UCSD-AML1 (cell line): Measurements from ENCODE around the gene ADCYAP1R1.

Source experiments
- DNase-seq: peaks from one replicate; lab custom pipeline; 2025; ENCODE audit not compliant: unreplicated experiment; lab: John Stamatoyannopoulos, UW

ADCYAP1R1 gene

GRCh38 chr7:31036924-31037323 is 15.2 kb upstream of the ADCYAP1R1 start:
- DNase-seq: no peak

- no peak for DNase-seq
Observed at GRCh38 chr7:31043051-31043471, 9.0 kb upstream of the ADCYAP1R1 start.

GRCh38 chr7:31044529-31044928 is 7.6 kb upstream of the ADCYAP1R1 start:
- no peak for DNase-seq

GRCh38 chr7:31046723-31047122 is 5.4 kb upstream of the ADCYAP1R1 start:
- no peak for DNase-seq

GRCh38 chr7:31047313-31048146 is 4.6 kb upstream of the ADCYAP1R1 start:
- no peak for DNase-seq

- DNase-seq: no peak
Observed at GRCh38 chr7:31049005-31049765, 2.9 kb upstream of the ADCYAP1R1 start.

GRCh38 chr7:31052487-31052840 is 356 bp downstream of the ADCYAP1R1 start:
- DNase-seq: no peak

GRCh38 chr7:31052841-31053601 is 913 bp downstream of the ADCYAP1R1 start:
- no peak for DNase-seq

- no peak for DNase-seq
Observed at GRCh38 chr7:31053986-31054385, 1.9 kb downstream of the ADCYAP1R1 start.

- no peak for DNase-seq
Observed at GRCh38 chr7:31054608-31055278, 2.6 kb downstream of the ADCYAP1R1 start.

GRCh38 chr7:31055471-31055870 is 3.4 kb downstream of the ADCYAP1R1 start:
- DNase-seq: no peak

- no peak for DNase-seq
Observed at GRCh38 chr7:31056775-31057346, 4.8 kb downstream of the ADCYAP1R1 start.

GRCh38 chr7:31058122-31058521 is 6.0 kb downstream of the ADCYAP1R1 start:
- no peak for DNase-seq

- no peak for DNase-seq
Observed at GRCh38 chr7:31058688-31059087, 6.6 kb downstream of the ADCYAP1R1 start.

- DNase-seq: no peak
Observed at GRCh38 chr7:31059551-31059950, 7.4 kb downstream of the ADCYAP1R1 start.

- peak; percentile 5 for DNase-seq
Observed at GRCh38 chr7:31061185-31061584, 9.1 kb downstream of the ADCYAP1R1 start.

GRCh38 chr7:31062746-31063435 is 10.8 kb downstream of the ADCYAP1R1 start:
- DNase-seq: no peak

GRCh38 chr7:31065021-31065593 is 13.0 kb downstream of the ADCYAP1R1 start:
- DNase-seq: no peak

GRCh38 chr7:31065840-31066239 is 13.7 kb downstream of the ADCYAP1R1 start:
- no peak for DNase-seq
